C1 segment of cervical spinal cord (tissue), 14 donors: Measurements from ENCODE around the gene RNPEPL1.
"Not testable (repeated sequence)": the region's sequence is repeated elsewhere in the genome, so short reads cannot be mapped to it uniquely, and the experiment has no call there.

Source experiments
- DNase-seq, 14 donors: peaks; one replicate each; lab custom pipeline; 2025; lab: John Stamatoyannopoulos, UW

Gene RNPEPL1, protein sequence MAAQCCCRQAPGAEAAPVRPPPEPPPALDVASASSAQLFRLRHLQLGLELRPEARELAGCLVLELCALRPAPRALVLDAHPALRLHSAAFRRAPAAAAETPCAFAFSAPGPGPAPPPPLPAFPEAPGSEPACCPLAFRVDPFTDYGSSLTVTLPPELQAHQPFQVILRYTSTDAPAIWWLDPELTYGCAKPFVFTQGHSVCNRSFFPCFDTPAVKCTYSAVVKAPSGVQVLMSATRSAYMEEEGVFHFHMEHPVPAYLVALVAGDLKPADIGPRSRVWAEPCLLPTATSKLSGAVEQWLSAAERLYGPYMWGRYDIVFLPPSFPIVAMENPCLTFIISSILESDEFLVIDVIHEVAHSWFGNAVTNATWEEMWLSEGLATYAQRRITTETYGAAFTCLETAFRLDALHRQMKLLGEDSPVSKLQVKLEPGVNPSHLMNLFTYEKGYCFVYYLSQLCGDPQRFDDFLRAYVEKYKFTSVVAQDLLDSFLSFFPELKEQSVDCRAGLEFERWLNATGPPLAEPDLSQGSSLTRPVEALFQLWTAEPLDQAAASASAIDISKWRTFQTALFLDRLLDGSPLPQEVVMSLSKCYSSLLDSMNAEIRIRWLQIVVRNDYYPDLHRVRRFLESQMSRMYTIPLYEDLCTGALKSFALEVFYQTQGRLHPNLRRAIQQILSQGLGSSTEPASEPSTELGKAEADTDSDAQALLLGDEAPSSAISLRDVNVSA

DNA sequence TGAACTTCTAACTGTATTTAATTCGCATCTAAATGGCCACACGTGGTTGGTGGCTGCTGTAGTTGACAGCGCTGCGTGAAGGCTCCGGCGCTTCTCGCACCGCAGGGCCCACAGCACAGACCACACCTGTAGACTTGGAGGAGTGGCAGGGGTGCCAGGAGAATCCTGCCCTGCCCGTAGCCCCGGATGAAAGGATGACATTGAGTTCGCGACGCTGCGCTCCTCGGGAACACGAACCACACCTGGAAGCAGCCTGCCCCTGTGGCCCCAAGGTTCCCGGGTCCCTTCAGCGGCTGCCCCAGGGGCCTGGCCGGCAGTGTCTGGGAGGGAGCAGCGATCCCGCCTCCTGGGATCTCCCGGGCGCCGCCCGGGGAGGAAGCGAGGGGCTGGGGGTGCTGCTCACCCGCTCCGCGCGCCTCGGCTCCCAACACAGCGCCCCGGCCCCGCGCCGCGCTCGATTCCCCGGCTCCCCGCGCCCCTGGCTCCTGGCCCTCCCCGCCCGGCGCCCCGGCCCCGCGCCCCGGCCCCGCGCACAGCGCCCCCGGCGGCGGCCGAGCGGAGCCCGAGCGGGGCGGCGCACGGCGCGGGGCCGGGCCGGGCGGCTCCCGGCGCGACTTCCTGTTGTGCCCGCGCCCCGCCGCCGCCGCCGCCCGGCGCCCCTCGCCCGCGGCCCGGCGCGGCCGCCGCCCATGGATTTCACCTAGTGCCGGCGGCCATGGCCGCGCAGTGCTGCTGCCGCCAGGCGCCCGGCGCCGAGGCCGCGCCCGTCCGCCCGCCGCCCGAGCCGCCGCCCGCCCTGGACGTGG, at the start of gene RNPEPL1:
Gene RNPEPL1 (plus strand): TSS at position 613 of the 806 bp plus-strand sequence. CDS start 103 bp downstream, at position 716.
- peak in 5 of 14 donors; percentile 21 to 79 (median 35) for DNase-seq

GRCh38 chr2:240518981-240519380, 49.3 kb upstream of the RNPEPL1 start:
- no peak for DNase-seq

- DNase-seq, result no peak
Observed at GRCh38 chr2:240519396-240520129, 48.7 kb upstream of the RNPEPL1 start.

GRCh38 chr2:240520130-240520973, 47.9 kb upstream of the RNPEPL1 start:
- DNase-seq, result no peak

- DNase-seq, result no peak
Observed at GRCh38 chr2:240520974-240521350, 47.3 kb upstream of the RNPEPL1 start.

DNA sequence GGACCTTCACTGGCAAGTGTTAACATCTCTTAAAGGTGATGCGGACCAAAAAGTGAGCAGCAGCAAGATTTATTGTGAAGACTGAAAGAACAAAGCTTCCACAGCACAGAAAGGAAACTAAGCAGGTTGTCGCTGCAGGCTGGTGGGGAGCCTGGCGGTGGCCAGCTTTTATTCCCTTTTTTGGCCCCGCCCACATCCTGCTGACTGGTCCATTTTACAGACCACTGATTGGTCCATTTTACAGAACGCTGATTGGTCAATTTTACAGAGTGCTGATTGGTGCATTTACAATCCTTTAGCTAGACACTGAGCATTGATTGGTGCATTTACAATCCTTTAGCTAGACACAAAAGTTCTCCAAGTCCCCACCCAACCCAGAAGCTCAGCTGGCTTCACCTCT, 46.4 kb upstream of the RNPEPL1 start:
- not testable (repeated sequence) for DNase-seq

GRCh38 chr2:240522406-240522805, 45.9 kb upstream of the RNPEPL1 start:
- DNase-seq, result no peak

- no peak for DNase-seq
Observed at GRCh38 chr2:240523451-240524281, 44.6 kb upstream of the RNPEPL1 start.

DNA sequence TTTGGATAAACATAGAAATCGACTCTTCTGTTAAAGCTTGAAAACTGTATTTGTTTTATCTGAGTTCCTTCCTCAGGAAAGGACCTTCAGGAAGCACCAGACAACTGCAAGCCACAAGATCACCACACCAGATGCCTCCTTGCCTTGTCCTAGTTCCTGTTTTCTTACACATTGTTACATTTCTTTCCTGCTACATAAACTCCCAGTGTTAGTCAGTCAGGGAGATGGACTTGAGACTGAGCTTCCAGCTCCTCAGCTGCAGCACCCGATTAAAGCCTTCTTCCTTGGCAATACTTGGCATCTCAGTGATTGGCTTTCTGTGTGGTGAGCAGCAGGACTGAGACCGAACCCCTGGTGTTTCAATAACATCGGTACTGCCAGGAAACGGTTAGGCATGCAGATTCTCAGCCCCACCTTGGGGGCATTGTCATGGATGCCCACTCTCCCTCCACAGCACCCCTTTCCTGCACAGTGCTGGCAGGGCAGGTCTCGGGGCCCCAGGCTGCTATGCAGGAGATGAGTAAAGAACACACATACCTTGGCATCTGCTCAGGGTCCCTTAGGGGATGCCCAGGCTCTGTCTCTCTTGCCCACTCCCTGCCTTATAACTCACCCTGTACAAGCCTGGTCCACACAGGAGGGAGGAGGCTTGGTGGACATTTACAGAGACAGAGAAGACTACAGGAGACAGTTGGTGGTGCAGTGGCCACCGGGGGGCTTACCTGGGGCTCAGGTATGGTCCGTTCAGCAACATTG, 43.1 kb upstream of the RNPEPL1 start:
- DNase-seq, result no peak

DNA sequence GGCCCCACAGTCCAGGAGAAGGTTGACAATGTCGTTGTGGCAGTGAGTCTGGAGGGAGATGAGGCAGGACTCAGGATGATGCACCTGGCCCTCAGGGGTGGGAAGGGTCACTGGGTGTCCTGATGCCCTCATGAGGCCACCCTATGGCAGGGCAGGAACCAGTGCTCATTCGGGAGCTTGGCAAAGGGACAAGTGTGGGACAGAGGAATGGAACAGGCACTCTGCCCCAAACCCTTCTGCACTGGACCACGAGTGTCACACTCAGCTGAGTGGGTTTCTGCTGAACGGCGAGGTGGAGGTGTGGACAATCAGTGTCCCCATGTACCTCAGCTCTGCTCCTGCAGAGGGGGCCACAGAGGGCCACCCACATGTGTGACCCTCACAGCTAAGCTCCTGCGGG, 42.5 kb upstream of the RNPEPL1 start:
- no peak for DNase-seq

DNA sequence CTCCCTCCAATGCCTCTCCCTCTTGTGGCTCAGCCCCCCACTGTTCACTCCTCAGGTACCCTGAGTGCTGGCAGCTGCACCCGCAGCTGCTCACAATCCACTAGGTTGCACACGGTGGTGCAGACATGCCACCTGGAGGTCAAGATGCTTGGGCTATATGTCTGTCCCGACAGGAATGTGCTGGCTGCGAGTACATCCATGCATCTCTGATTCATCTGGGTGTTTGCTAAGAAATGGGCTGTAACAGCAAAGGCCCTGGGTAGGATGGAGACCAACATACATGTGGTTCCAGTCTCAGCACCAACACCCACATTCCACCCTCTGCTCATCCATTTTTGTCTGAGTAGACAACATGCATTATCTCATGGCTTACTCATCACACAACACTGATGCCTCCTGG, 41.8 kb upstream of the RNPEPL1 start:
- no peak for DNase-seq

GRCh38 chr2:240527153-240527750, 41.0 kb upstream of the RNPEPL1 start:
- no peak for DNase-seq

DNA sequence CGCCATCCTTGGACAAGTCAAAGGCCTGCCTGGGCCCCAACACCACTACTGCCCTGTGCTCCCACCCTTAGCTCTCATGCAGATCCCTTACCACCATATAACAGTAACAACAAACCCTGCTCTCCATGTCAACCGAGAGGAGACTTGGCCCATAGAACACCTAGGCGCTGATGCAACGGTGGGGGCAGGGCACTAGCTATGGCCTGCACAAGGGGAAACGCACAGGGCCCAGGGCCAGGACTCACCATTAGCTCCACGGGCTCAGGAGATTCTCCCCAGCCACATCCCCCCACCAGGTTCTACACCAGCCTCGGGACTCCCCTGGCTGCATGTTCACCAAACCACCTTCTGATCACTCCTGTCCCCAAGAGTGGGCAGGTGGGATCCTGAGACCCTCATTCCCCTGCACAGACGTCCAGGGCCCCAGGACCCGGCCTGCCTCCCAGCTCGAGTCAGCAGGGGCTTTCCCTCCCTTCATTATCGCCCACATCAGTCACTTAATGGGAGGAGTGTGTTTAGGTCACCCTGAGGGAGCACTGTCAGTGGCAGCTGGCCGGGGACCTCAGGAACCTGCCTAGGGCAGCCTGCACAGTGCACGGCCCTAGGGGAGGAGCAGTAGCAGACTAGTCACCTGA, 39.8 kb upstream of the RNPEPL1 start:
- no peak for DNase-seq

GRCh38 chr2:240529344-240529999, 38.8 kb upstream of the RNPEPL1 start:
- no peak for DNase-seq

GRCh38 chr2:240530181-240530580, 38.1 kb upstream of the RNPEPL1 start:
- DNase-seq, result no peak

GRCh38 chr2:240531038-240531437, 37.2 kb upstream of the RNPEPL1 start:
- no peak for DNase-seq

GRCh38 chr2:240532031-240532775, 36.1 kb upstream of the RNPEPL1 start:
- no peak for DNase-seq
